T-helper 22 cell (primary cell): ENCODE measurements around the gene HTR3A.
"Not testable (repeated sequence)": the region's sequence is repeated elsewhere in the genome, so short reads cannot be mapped to it uniquely, and the experiment has no call there.

ENCODE experiments used
- DNase-seq: peaks from one replicate; pipeline ENCODE4 v3.0.0-alpha.2; 2020; ENCODE audit warnings: low read depth

HTR3A gene

DNA sequence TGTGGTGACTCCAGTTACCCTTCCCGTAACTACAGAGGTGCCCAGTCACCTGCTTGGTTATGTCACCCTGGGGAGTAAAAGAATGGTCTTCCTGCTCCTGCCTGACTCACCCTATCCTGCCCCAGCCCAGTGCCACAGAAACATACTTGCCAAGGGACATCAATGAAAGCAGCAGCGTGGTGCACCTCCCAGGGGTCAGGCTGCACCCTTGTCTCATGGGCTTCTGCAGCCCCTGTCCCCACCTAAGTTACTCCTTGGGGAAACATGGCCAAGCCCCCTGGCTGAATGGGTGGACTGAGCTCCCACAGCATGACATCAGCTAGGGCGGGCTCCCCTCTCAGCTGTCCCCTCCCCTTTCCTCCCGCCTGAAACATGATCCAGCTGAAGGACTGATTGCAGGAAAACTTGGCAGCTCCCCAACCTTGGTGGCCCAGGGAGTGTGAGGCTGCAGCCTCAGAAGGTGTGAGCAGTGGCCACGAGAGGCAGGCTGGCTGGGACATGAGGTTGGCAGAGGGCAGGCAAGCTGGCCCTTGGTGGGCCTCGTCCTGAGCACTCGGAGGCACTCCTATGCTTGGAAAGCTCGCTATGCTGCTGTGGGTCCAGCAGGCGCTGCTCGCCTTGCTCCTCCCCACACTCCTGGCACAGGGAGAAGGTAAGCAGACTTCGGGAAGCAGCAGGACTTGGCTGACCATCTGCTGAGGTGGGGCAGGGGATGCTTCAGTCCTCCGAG lies at the start of gene HTR3A:
Gene HTR3A, plus strand, starts transcription at position 368 of the 730 bp plus-strand sequence. Its CDS starts 218 bp downstream, at position 586.
- no peak for DNase-seq

DNA sequence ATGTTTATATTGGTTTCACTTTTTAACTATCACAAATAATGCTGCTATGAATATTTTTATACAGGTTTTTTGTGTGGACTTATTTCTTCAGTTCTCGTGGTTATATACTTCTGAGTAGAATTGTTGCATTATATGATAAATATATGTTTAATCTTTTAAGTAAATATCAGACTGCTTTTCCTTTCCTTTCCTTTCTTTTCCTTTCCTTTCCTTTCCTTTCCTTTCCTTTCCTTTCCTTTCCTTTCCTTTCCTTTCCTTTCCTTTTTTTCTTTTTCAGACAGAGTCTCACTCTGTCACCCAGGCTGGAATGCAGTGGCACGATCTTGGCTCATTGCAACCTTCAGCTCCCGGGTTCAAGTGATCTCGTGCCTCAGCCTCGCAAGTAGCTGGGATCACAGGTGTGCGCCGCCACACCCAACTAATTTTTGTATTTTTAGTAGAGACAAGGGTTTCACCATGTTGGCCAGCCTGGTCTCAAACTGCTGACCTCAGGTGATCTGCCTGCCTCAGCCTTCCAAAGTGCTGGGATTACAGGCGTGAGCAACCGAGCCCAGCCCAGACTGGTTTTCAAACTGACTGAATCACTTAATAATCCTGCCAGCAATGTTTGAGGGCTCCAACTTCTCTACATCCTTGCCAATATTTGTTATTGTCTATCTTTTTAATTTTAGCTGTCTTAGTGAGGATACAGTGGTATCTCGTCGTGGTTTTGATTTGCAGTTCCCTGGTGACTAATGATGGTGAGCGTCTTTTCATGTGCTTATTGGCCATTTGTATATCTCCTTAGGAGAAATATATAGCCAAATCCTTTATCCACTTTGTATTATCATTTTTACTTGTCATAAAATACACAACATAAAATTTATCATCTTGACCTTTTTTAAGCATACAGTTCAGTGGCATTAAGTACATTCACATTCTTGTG lies 48.4 kb upstream of the HTR3A start:
- DNase-seq: no peak

- no peak for DNase-seq
Measured at GRCh38 chr11:113928311-113928710, 46.6 kb upstream of the HTR3A start.

DNA sequence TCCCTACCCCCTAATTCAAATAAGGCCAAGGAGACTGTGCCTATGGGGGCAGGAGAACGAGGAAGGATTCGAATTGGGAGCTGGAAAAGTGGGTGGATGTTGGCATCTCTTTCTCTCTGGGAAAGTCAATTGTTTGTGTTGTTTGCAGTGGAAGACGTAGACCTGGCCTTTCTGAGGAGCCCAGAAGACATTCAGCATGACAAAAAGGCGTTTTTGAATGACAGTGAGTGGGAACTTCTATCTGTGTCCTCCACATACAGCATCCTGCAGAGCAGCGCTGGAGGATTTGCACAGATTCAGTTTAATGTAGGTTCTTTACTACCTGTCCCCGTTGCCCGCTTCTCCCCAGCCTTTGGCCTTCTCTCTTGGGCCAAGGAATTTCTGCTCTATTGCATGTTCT lies 42.1 kb upstream of the HTR3A start:
- no peak for DNase-seq

DNA sequence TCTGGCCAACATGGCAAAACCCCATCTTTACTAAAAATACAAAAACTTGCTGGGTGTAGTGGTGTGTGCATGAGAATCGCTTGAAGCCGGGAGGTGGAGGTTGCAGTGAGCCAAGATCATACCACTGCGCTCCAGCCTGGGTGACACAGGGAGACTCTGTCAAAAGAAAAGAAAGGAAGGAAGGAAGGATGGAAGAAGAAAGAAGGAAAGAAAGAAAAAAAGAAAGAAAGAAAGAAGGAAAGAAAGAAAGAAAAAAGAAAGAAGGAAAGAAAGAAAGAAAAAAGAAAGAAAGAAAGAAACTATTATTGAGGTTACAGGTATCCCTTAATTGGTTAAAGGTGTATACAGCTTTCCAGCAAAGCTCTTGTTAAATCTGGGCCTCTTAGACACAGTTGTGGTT lies 40.7 kb upstream of the HTR3A start:
- not testable (repeated sequence) for DNase-seq

DNA sequence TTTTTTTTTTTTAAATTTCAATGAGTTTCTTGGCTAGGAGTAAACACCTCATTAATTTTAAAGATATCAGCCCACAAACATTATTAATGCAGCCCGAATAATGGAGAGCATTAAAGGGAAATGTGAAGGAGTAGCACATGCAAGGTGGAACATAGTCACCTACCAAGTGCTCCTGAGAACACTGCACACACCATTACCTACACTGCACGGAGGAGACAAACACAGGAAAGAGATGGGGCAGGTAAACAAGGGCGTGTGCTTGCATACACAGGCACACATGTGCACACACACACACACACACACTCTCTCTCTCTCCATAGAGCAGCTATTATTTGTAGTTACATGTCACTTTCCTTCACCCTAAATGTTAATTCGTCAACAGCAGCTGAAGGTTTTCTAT lies 40.1 kb upstream of the HTR3A start:
- DNase-seq: no peak

DNA sequence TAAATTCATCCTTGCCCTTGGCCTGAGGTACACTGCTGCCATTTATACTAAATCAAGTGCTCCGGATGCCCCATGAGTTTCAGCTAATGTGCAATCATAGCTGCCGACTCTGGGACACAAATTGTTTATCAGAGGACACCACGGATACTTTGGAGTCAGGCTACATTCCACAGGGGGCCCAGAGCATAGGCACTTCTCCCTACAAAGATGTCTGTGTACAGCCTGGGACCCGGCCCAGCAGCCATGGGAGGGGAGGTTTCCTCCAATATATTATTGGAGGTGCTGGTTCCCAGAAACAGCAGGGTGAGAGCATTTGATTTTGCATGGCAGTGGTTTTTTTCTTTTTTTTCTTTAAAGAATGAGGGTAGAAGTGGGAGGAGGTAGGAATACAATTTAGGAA lies 39.0 kb upstream of the HTR3A start:
- DNase-seq: no peak

DNA sequence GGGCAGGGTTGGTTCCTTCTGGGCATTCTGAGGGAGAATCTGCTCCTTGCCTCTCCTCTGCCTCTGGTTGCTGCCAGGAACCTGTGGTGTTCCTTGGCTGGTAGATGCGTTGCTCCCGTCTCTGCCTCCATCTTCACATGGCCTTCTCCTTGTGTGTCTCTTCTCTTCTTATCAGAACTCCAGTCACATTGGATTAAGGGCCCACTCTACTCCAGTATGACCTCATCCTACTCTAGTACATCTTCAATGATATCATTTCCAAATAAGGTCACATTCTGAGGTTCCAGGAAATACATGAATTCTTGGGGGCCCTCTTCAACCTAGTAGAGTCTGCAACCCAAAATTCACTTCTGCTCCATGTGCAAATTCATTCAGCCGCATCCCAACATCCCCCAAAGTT lies 37.0 kb upstream of the HTR3A start:
- DNase-seq: no peak

- no peak for DNase-seq
Measured at GRCh38 chr11:113942256-113942655, 32.7 kb upstream of the HTR3A start.

DNA sequence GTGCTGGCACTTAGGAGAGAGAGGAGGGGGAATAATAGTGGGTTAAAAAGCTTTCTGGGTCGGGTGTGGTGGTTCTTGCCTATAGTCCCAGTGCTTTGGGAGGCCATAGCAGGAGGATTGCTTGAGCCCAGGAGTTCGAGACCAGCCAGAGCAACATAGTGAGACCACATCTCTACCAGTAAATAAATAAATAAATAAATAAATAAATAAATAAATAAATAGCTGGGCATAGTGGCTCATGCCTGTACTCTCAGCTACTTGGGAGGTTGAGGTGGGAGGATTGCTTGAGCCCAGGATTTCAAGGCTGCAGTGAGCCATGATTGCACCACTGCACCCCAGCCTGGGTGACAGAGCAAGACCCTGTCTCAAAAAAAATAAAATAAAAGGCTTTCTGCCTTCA lies 28.7 kb upstream of the HTR3A start:
- DNase-seq: not testable (repeated sequence)

- no peak for DNase-seq
Measured at GRCh38 chr11:113947994-113948393, 26.9 kb upstream of the HTR3A start.

- no peak for DNase-seq
Measured at GRCh38 chr11:113949891-113950290, 25.0 kb upstream of the HTR3A start.

DNA sequence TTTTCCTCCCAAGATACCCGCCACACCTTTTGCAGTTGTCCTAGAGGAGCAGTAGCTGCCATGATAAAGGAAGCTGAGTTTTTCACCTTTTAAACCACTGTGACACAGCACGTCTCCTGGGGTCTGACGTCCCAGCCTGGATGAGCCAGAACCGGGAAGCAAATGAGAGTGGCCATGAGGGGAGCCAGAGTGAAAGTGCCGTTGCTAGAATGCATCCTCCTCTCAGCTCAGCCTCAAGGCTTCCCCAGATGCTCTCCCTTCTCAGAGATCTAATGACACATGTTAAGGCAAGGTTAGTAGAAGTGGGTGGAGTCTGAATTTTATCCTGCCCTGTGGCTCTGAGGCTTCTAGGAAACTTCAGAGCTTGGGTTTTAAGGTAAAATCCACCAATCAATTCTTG lies 23.4 kb upstream of the HTR3A start:
- DNase-seq: no peak

GRCh38 chr11:113952070-113952469 lies 22.8 kb upstream of the HTR3A start:
- no peak for DNase-seq

- DNase-seq: no peak
Measured at GRCh38 chr11:113952588-113952987, 22.3 kb upstream of the HTR3A start.

DNA sequence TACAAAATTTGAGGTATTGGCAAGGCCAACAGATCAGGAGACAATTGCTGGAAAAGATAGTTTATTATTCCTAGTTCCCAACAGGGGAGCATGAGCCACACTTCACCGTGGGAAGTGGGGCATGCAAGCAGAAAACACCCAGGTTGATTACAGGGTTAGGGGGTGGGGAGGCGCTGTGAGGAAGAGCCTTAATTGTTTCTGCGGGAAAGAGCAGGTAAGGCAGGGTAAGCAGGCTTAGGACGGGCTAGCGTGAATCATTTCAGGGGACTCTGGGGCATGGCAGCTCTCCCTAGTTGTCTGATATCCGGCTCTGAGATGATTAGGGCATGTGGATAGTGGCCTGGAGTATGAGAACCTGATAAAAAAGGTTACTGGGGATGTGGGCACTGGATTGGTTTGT lies 20.7 kb upstream of the HTR3A start:
- no peak for DNase-seq

DNA sequence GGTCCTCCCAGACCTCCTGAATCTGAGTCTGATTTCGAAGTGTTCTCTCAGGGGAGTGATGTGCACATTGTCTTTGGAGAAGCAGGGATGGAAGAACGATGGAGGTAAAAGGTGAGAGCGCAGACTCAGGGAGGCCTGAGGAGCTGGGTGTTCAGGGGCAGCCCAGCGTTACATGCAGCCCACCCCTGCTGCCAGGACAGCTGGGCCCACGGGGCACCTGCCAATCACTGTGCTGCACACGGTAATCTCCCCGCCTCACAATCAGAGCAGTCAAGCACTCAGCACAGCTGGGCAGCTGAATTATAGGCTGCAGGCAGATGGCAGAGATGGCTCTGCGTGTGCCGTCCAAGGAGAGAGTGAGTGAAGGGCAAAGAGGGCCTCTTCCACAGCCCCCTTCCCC lies 17.9 kb upstream of the HTR3A start:
- DNase-seq: no peak

DNA sequence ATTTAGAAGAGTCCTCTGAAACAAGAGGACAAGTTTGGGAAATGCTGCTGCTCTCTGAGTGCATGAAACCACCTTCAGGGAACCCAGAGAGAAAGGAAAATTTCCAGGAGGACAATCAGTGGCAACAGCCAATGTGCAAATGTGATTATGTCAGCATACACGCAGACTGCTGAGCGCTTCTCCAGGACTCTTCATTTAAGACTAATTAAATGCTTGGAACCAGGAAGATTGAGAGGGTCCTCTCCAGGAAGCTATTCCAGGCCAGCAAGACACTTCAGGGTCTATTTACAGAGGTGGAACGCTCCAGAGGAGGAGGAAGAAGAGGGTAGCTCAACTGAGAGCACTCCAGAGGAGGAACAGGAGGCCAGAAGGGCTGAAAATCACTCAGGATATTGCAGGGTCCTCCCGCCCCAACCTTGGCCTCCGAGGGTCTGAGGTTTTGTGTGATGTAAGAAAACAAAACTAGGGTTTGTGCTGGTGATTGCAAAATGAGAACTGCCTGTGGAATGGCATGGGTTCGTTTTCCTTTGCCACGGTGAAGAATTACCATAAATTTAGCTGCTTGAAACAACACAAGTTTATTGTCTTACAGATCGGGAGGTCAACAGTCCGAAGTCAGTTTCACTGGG lies 14.1 kb upstream of the HTR3A start:
- DNase-seq: no peak

- DNase-seq: no peak
Measured at GRCh38 chr11:113967361-113967760, 7.5 kb upstream of the HTR3A start.

DNA sequence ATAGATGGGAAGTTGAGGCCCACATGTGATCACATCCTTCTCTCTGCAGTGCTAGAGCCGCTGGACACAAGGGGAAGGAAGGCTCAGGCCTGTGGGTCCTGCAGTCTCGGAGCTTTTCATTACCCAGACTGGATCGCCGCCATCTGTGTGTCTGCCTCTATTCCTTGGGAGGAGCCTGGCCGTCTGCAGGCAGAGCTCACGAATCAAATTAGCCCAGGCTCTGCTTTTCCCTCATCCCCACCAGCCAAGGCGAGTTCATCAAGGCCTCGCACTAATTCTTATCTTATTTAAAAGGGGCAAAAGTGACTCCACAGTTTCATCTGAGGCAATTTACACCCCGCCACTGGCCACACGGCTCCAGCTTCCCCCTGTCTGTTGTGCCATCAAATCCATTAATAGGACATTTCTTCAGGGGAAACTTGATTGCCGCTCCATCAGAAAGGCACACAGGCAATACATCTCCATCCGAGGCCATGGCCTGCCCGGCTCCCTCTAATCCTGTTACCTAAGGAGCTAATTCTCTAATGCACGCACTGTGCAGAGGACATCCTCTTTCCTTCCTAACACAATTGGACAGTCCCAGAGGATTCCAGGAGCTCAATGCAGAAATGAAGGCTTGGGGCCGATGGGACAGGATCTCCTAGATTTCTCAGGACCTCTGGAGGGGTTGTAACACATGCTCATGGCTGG lies 3.3 kb upstream of the HTR3A start:
- DNase-seq: no peak

DNA sequence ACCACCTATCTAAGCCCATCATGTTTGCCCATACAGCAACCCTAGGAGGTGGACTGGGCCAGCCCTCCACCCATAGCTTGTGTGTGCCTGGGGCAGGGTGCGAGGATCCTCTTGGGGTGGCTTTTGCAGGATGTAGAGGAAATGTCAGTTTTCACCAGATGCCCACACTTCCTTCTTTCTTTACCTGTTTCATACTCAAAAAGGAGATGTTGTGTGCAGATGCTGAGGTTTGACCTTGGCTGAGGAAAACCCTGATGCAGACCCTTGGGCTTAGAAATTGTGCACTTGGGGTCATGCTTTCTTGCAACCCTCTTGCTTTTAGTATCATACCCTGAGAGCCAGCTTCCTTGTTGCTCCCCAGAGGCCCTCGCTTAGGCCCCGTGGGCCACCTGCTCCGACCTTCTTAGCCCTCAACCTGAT lies 2.2 kb downstream of the HTR3A start:
- no peak for DNase-seq

DNA sequence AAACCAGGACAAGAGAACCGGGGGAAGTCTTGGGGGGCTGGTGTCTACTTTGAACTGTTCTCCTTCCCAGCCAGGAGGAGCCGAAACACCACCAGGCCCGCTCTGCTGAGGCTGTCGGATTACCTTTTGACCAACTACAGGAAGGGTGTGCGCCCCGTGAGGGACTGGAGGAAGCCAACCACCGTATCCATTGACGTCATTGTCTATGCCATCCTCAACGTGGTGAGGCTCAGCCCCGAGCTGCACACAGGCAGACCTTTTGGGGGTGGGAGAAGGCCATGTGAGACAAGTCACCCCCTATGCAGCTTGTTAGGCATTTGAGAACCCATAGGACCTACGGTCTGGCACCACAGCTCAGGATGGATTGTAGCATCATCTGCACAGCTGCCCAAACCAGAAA lies 2.8 kb downstream of the HTR3A start:
- no peak for DNase-seq
